HepG2 (cell line): ENCODE results near the gene NPPC. TPM values are rescaled to one million over a fixed set of nuclear protein-coding genes. Genes with fewer than 3 reads are reported as not detected.

ENCODE experiments used
- BRF2 ChIP-seq: sonication (generic); formaldehyde crosslinking; IDR thresholded peaks from 2 replicates; pipeline ENCODE4 v1.8.1; 2022; ENCODE audit warnings: mild to moderate bottlenecking, missing genetic modification reagents
- CBX5 ChIP-seq: sonication (generic); formaldehyde crosslinking; IDR thresholded peaks from 2 replicates; pipeline ENCODE4 v1.4.0; 2020; ENCODE audit warnings: missing genetic modification reagents, borderline replicate concordance
- CCDC6 ChIP-seq: sonication (generic); formaldehyde crosslinking; IDR thresholded peaks from 2 replicates; pipeline ENCODE4 v1.8.1; 2022; ENCODE audit warnings: mild to moderate bottlenecking, missing genetic modification reagents, moderate library complexity
- CREM ChIP-seq, 2 experiments: sonication (generic) in 1 of 2; formaldehyde crosslinking in 1 of 2; IDR thresholded peaks; 2 replicates each; pipeline versions ENCODE4 v1.4.0 to v1.6.1; 2016 to 2020; ENCODE audit warnings: antibody characterized with exemption in 1 of 2, mild to moderate bottlenecking in 1 of 2, missing genetic modification reagents in 1 of 2
- ISL2 ChIP-seq: sonication (generic); formaldehyde crosslinking; IDR thresholded peaks from 2 replicates; pipeline ENCODE4 v1.5.0; 2020; ENCODE audit warnings: missing genetic modification reagents
- JDP2 ChIP-seq: sonication (generic); formaldehyde crosslinking; IDR thresholded peaks from 2 replicates; pipeline ENCODE4 v1.8.1; 2022; ENCODE audit warnings: missing genetic modification reagents, borderline replicate concordance
- KMT2B ChIP-seq: IDR thresholded peaks from 2 replicates; pipeline ENCODE4 v1.6.1; 2016; ENCODE audit warnings: missing genetic modification reagents, missing compliant biosample characterization
- LBX2 ChIP-seq: sonication (generic); formaldehyde crosslinking; IDR thresholded peaks from 2 replicates; pipeline ENCODE4 v1.5.0; 2020; ENCODE audit warnings: missing genetic modification reagents, mild to moderate bottlenecking, borderline replicate concordance
- MIXL1 ChIP-seq: IDR thresholded peaks from 2 replicates; pipeline ENCODE4 v1.6.1; 2016
- MYC ChIP-seq: sonication (generic); formaldehyde crosslinking; IDR thresholded peaks from 2 replicates; pipeline ENCODE4 v1.9.0; 2021; ENCODE audit warnings: missing genetic modification reagents, borderline replicate concordance
- NCOA5 ChIP-seq: sonication (generic); formaldehyde crosslinking; IDR thresholded peaks from 2 replicates; pipeline ENCODE4 v1.4.0; 2020; ENCODE audit warnings: missing genetic modification reagents
- PTBP1 ChIP-seq: fragments of 200-400 bp; formaldehyde crosslinking; IDR thresholded peaks from 2 replicates; pipeline ENCODE4 v1.6.1; 2018; ENCODE audit warnings: low read length, low read depth; ENCODE audit not compliant: poor library complexity, severe bottlenecking
- RXRA ChIP-seq: sonication (generic); formaldehyde crosslinking; IDR thresholded peaks from 2 replicates; pipeline ENCODE4 v1.5.1; 2020; ENCODE audit warnings: missing genetic modification reagents
- SMAD3 ChIP-seq: sonication (generic); formaldehyde crosslinking; IDR thresholded peaks from 2 replicates; pipeline ENCODE4 v1.4.0; 2020; ENCODE audit warnings: missing genetic modification reagents
- U2AF1 ChIP-seq: fragments of 200-400 bp; formaldehyde crosslinking; optimal IDR thresholded peaks from 2 replicates; pipeline ENCODE3; 2017; ENCODE audit warnings: mild to moderate bottlenecking, low read depth, low read length
- XRCC5 ChIP-seq: fragments of 200-400 bp; formaldehyde crosslinking; optimal IDR thresholded peaks from 2 replicates; pipeline ENCODE3; 2017; ENCODE audit warnings: mild to moderate bottlenecking, low read length
- ZNF180 ChIP-seq: sonication (generic); formaldehyde crosslinking; IDR thresholded peaks from 2 replicates; pipeline ENCODE4 v1.4.0; 2020; ENCODE audit warnings: low read depth, missing genetic modification reagents, borderline replicate concordance
- ZNF225 ChIP-seq: sonication (generic); formaldehyde crosslinking; IDR thresholded peaks from 2 replicates; pipeline ENCODE4 v1.4.0; 2020; ENCODE audit warnings: mild to moderate bottlenecking, missing genetic modification reagents
- ZNF264 ChIP-seq: sonication (generic); formaldehyde crosslinking; IDR thresholded peaks from 2 replicates; pipeline ENCODE4 v1.4.0; 2020; ENCODE audit warnings: missing genetic modification reagents
- ZNF274 ChIP-seq: sonication (generic); formaldehyde crosslinking; IDR thresholded peaks from 2 replicates; pipeline ENCODE4 v1.5.1; 2020; ENCODE audit warnings: mild to moderate bottlenecking, missing genetic modification reagents
- ZNF644 ChIP-seq: IDR thresholded peaks from 2 replicates; pipeline ENCODE4 v1.6.1; 2016; ENCODE audit warnings: low read depth
- ZNF777 ChIP-seq: sonication (generic); formaldehyde crosslinking; IDR thresholded peaks from 2 replicates; pipeline ENCODE4 v1.4.0; 2020; ENCODE audit warnings: missing genetic modification reagents
- polyA plus RNA-seq, 8 experiments: library from polyadenylated mRNA; depleted of rRNA in 3 of 8; stranded (reverse) in 7 of 8; unstranded in 1 of 8; fragments of >200 nt; fragmentation: Illumina TruSeq in 4 of 8; extraction: Trizol in 4 of 8; gene quantifications; 2 replicates each; pipeline versions ENCODE4 v1.2.1 to v1.2.3, GENCODE V29; 2011 to 2016; ENCODE audit warnings: low read depth in 4 of 8, missing spikeins in 1 of 8, mixed read lengths in 1 of 8; ENCODE audit not compliant: insufficient read depth in 1 of 8
- total RNA-seq, 5 experiments: library from RNA; depleted of rRNA; stranded (reverse); fragments of >200 nt; fragmentation: Illumina TruSeq; extraction: Trizol; gene quantifications; 2 replicates each; pipeline ENCODE4 v1.2.3, GENCODE V29; 2016; ENCODE audit warnings: low read depth in 1 of 5
- TF ChIP-seq, protein P1 (sequence below): sonication (generic); formaldehyde crosslinking; IDR thresholded peaks from 2 replicates; pipeline ENCODE4 v1.8.0; 2022; ENCODE audit warnings: missing genetic modification reagents, low read depth, mild to moderate bottlenecking, borderline replicate concordance
- TF ChIP-seq, protein P2 (sequence below): sonication (generic); formaldehyde crosslinking; IDR thresholded peaks from 2 replicates; pipeline ENCODE4 v1.5.0; 2020; ENCODE audit warnings: missing genetic modification reagents, mild to moderate bottlenecking, borderline replicate concordance
- TF ChIP-seq, protein P3 (sequence below): sonication (generic); formaldehyde crosslinking; IDR thresholded peaks from 2 replicates; pipeline ENCODE4 v1.5.0; 2020; ENCODE audit warnings: missing genetic modification reagents
- TF ChIP-seq, protein P4 (sequence below): IDR thresholded peaks from 2 replicates; pipeline ENCODE4 v1.6.1; 2016

The NPPC gene
- total and polyA plus RNA-seq, 2 of the 13 experiments (the other 11 are each of a cell fraction or from before 2014, with no cell fraction given) = 0.11 TPM; not detected in 1

GRCh38 chr2:231900486-231900942, 25.7 kb downstream of the NPPC start (continued):
- TF ChIP-seq ZNF274 (CRISPR knock-in tag) = 0 out of 2 replicates have a peak, but pooled peaks have one; percentile 52
- no peak for TF ChIP-seq NCOA5
- TF ChIP-seq ZNF180 (CRISPR knock-in tag) = no peak
- TF ChIP-seq ZNF644 (CRISPR knock-in tag) = 0 out of 2 replicates have a peak, but pooled peaks have one; percentile 65
- TF ChIP-seq U2AF1 = no peak
- TF ChIP-seq, protein P1, sequence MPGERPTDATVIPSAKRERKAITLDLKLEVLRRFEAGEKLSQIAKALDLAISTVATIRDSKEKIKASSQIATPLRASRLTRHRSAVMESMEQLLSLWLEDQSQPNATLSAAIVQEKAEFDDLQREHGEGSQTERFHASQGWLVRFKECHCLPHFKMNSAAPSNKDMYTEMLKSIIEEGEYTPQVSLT = no peak
- TF ChIP-seq CREM (IDR thresholded peaks at IDR 0.05) = no peak
- no peak for TF ChIP-seq CREM (CRISPR knock-in tag; IDR thresholded peaks at IDR 0.05)
- no peak for TF ChIP-seq LBX2 (CRISPR knock-in tag)
- TF ChIP-seq XRCC5 = peak; percentile 98
- TF ChIP-seq CCDC6 (CRISPR knock-in tag) = no peak
- 0 out of 2 replicates have a peak, but pooled peaks have one; percentile 48 for TF ChIP-seq MIXL1 (CRISPR knock-in tag)
- peak; percentile 36; the same call in 1 of the 2 replicates for TF ChIP-seq ISL2
- TF ChIP-seq, protein P2, sequence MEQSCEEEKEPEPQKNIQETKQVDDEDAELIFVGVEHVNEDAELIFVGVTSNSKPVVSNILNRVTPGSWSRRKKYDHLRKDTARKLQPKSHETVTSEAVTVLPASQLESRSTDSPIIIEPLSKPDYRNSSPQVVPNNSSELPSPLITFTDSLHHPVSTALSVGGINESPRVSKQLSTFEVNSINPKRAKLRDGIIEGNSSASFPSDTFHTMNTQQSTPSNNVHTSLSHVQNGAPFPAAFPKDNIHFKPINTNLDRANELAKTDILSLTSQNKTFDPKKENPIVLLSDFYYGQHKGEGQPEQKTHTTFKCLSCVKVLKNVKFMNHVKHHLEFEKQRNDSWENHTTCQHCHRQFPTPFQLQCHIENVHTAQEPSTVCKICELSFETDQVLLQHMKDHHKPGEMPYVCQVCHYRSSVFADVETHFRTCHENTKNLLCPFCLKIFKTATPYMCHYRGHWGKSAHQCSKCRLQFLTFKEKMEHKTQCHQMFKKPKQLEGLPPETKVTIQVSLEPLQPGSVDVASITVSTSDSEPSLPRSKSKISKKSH (CRISPR knock-in tag) = no peak
- TF ChIP-seq ZNF777 (CRISPR knock-in tag) = peak; percentile 49; the same call in 1 of the 2 replicates
- TF ChIP-seq ZNF264 (CRISPR knock-in tag) = no peak
- TF ChIP-seq, protein P3, sequence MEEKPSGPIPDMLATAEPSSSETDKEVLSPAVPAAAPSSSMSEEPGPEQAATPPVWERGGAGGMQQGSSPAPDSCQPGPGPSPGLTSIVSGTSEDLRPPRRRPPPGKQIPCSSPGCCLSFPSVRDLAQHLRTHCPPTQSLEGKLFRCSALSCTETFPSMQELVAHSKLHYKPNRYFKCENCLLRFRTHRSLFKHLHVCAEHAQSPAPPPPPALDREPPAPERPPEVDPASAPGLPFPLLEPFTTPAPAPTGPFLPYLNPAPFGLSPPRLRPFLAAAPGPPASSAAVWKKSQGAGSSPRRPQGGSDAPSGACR = 0 out of 2 replicates have a peak, but pooled peaks have one; percentile 32
- TF ChIP-seq ZNF225 (CRISPR knock-in tag) = no peak
- peak; percentile 68; the same call in 1 of the 2 replicates for TF ChIP-seq RXRA
- peak; percentile 73; the same call in 1 of the 2 replicates for TF ChIP-seq CBX5 (CRISPR knock-in tag)
- TF ChIP-seq JDP2 (CRISPR knock-in tag) = no peak
- TF ChIP-seq, protein P4, sequence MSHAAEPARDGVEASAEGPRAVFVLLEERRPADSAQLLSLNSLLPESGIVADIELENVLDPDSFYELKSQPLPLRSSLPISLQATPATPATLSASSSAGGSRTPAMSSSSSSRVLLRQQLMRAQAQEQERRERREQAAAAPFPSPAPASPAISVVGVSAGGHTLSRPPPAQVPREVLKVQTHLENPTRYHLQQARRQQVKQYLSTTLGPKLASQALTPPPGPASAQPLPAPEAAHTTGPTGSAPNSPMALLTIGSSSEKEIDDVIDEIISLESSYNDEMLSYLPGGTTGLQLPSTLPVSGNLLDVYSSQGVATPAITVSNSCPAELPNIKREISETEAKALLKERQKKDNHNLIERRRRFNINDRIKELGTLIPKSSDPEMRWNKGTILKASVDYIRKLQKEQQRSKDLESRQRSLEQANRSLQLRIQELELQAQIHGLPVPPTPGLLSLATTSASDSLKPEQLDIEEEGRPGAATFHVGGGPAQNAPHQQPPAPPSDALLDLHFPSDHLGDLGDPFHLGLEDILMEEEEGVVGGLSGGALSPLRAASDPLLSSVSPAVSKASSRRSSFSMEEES = peak; percentile 35; the same call in 1 of the 2 replicates
- peak; percentile 36; the same call in 1 of the 2 replicates for TF ChIP-seq SMAD3 (CRISPR knock-in tag)
- TF ChIP-seq KMT2B (CRISPR knock-in tag) = no peak
- TF ChIP-seq BRF2 (CRISPR knock-in tag) = no peak
- TF ChIP-seq MYC (CRISPR knock-in tag) = peak; percentile 68; the same call in 1 of the 2 replicates
- TF ChIP-seq PTBP1 = no peak
